HEK293T (cell line): ENCODE data around the gene S100A6.
"Not testable (repeated sequence)": the region's sequence is repeated elsewhere in the genome, so short reads cannot be mapped to it uniquely, and the experiment has no call there.

Source experiments
- BHLHE40 ChIP-seq: fragments of 450-650 bp; IDR thresholded peaks from 2 replicates; pipeline ENCODE4 v1.6.1; 2016; ENCODE audit warnings: mild to moderate bottlenecking, moderate library complexity, borderline replicate concordance
- CTBP1 ChIP-seq: fragments of 450-650 bp; IDR thresholded peaks from 2 replicates; pipeline ENCODE4 v1.6.1; 2016; ENCODE audit warnings: borderline replicate concordance
- FOXA1 ChIP-seq: fragments of 450-650 bp; IDR thresholded peaks from 2 replicates; pipeline ENCODE4 v1.6.1; 2016; ENCODE audit warnings: mild to moderate bottlenecking
- L3MBTL2 ChIP-seq: fragments of 450-650 bp; conservative IDR thresholded peaks from 2 replicates; pipeline ENCODE4 v1.6.1; 2016; ENCODE audit warnings: mild to moderate bottlenecking
- NFRKB ChIP-seq: fragments of 450-650 bp; IDR thresholded peaks from 2 replicates; pipeline ENCODE4 v1.6.1; 2016; ENCODE audit warnings: mild to moderate bottlenecking, moderate library complexity
- TARDBP ChIP-seq: fragments of 450-650 bp; IDR thresholded peaks from 2 replicates; pipeline ENCODE4 v1.6.1; 2016

- TF ChIP-seq FOXA1, CTBP1, L3MBTL2, TARDBP, BHLHE40, NFRKB: not testable (repeated sequence)
These were observed 39.3 kb upstream of the S100A6 start for GRCh38 chr1:153575081-153575491.
